ENCODE data around the gene FDCSP.
A peak's percentile ranks its signal among the peaks of the same experiment; 100 is the strongest.

FDCSP gene

DNA sequence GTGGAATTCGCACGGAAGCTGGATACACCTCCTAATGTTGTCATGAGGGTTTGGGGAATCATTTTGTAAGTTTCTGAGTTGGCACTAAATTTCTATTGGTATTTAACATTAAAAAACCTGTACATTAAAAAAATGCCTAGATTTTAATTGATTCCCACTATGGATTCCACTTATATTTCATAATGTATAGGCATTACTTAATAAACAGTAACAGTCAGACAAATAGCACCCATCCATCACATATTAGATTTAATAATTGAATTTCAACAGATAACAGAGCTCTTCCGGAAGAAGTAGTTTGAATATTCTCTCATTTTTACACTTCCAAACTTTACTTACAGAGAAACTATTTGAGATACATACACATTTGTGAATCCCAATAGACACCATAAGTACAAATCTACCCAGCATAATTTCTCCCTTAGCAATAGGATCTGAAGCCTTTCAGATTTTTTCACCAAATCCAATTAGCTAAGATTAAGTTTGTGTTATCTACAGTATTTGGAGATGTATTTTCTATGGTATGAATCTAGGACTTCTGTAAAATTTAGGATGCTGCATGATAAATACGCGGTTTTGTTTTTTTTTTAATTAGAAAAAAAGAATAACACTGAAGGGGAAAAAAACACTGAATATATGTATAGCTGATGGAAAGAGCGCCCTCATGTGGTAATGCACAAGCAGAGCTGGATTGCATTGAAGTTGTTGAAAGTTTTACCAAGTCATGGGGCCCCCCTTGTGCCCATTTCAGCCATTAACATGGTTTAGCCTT lies 42.6 kb upstream of the FDCSP start:
- Histone ChIP-seq H2AFZ (ENCODE audit: low read depth, low read length, severe bottlenecking) (no peak overlapping the region), H3K27me3 (ENCODE audit: low read length) (no peaks in the 10 kb centered on the region), H4K20me1 (ENCODE audit: low read depth, low read length) (no peaks in the 10 kb centered on the region), H3K9ac (ENCODE audit: low read length) (no peak overlapping the region), H3K4me3 (ENCODE audit: insufficient read depth, low read length, poor library complexity, severe bottlenecking) (no peak overlapping the region), H3F3A (ENCODE audit: insufficient read depth) (no peaks in the 10 kb centered on the region), H3K9me2 (replicated peaks; ENCODE audit: insufficient read depth, low read length) (no peaks in the 10 kb centered on the region), H3K4me2 (ENCODE audit: low read depth, low read length, poor library complexity, severe bottlenecking) (no peak overlapping the region), H3K36me3 (ENCODE audit: low read length) (no peaks in the 10 kb centered on the region), H3K79me2 (ENCODE audit: insufficient read depth, low read length) (no peaks in the 10 kb centered on the region), H3K9me3 (ENCODE audit: insufficient read depth, low read length) (no peaks in the 10 kb centered on the region), H3K27ac (ENCODE audit: low read depth, low read length) (no peak overlapping the region)
- no peak for TF ChIP-seq EZH2phosphoT487 (conservative IDR thresholded peaks at IDR 0.05; ENCODE audit: low read length)
- TF ChIP-seq, protein P1, sequence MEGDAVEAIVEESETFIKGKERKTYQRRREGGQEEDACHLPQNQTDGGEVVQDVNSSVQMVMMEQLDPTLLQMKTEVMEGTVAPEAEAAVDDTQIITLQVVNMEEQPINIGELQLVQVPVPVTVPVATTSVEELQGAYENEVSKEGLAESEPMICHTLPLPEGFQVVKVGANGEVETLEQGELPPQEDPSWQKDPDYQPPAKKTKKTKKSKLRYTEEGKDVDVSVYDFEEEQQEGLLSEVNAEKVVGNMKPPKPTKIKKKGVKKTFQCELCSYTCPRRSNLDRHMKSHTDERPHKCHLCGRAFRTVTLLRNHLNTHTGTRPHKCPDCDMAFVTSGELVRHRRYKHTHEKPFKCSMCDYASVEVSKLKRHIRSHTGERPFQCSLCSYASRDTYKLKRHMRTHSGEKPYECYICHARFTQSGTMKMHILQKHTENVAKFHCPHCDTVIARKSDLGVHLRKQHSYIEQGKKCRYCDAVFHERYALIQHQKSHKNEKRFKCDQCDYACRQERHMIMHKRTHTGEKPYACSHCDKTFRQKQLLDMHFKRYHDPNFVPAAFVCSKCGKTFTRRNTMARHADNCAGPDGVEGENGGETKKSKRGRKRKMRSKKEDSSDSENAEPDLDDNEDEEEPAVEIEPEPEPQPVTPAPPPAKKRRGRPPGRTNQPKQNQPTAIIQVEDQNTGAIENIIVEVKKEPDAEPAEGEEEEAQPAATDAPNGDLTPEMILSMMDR (IDR thresholded peaks at IDR 0.05; ENCODE audit: insufficient read depth, low read length, poor library complexity, severe bottlenecking): peak; percentile 58

DNA sequence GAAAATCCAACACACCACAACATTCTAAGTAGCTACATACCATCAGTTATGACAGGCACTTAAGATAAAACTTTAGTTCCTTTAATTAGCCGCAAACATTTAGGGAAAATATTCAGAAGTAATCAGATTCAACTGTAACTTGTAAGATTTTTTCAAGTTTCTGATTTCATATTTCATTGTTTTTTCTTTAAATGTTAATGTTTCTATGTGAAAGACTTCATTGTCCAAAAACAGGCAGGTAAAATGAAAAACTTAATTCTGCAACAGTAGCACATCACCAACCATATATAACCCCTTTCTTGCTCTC lies 42.0 kb upstream of the FDCSP start:
- H3F3A ChIP-seq (ENCODE audit: insufficient read depth): no peaks in the 10 kb centered on the region

DNA sequence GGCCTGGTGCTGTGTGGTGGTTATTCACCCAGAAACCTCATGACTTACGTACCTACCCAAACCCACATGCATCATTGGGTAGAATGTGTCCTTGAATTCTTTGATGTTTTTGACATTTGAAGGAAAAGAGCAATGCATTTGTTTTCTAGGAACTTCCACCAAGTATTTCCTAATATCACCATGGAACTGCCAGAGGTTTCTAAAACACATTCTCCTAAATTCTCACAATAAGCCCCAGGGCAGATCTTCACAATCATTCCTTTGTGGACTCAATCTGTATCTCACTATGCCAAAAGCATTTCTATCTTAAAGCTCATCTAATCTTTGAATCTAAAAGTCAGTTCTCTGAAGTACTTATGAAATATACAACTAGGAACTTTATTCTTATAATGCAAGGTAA lies 38.7 kb upstream of the FDCSP start:
- no peak overlapping the region for H3K4me3 ChIP-seq (ENCODE audit: insufficient read depth, low read length, poor library complexity, severe bottlenecking)
- no peaks in the 10 kb centered on the region for H3K36me3 ChIP-seq (ENCODE audit: low read length)
- H3K27ac ChIP-seq (ENCODE audit: low read depth, low read length): no peak overlapping the region
- H3K4me2 ChIP-seq (ENCODE audit: low read depth, low read length, poor library complexity, severe bottlenecking): no peak overlapping the region
- H3K79me2 ChIP-seq (ENCODE audit: insufficient read depth, low read length): no peaks in the 10 kb centered on the region
- no peaks in the 10 kb centered on the region for H3K9me3 ChIP-seq (ENCODE audit: insufficient read depth, low read length)
- H2AFZ ChIP-seq (ENCODE audit: low read depth, low read length, severe bottlenecking): no peak overlapping the region
- TF ChIP-seq, protein P1 (IDR thresholded peaks at IDR 0.05; ENCODE audit: insufficient read depth, low read length, poor library complexity, severe bottlenecking): no peak
- TF ChIP-seq EZH2phosphoT487 (conservative IDR thresholded peaks at IDR 0.05; ENCODE audit: low read length): no peak
- no peaks in the 10 kb centered on the region for H4K20me1 ChIP-seq (ENCODE audit: low read depth, low read length)
- no peaks in the 10 kb centered on the region for H3F3A ChIP-seq (ENCODE audit: insufficient read depth)
- H3K27me3 ChIP-seq (ENCODE audit: low read length): no peaks in the 10 kb centered on the region
- H3K9me2 ChIP-seq (replicated peaks; ENCODE audit: insufficient read depth, low read length): no peaks in the 10 kb centered on the region
- H3K9ac ChIP-seq (ENCODE audit: low read length): no peak overlapping the region

More for the DNA sequence above, 42.0 kb upstream of the FDCSP start:
- Histone ChIP-seq H3K4me3 (ENCODE audit: insufficient read depth, low read length, poor library complexity, severe bottlenecking) (no peak overlapping the region), H4K20me1 (ENCODE audit: low read depth, low read length) (no peaks in the 10 kb centered on the region), H3K36me3 (ENCODE audit: low read length) (no peaks in the 10 kb centered on the region), H3K9ac (ENCODE audit: low read length) (no peak overlapping the region), H3K9me2 (replicated peaks; ENCODE audit: insufficient read depth, low read length) (no peaks in the 10 kb centered on the region), H3K27ac (ENCODE audit: low read depth, low read length) (no peak overlapping the region), H2AFZ (ENCODE audit: low read depth, low read length, severe bottlenecking) (no peak overlapping the region), H3K27me3 (ENCODE audit: low read length) (no peaks in the 10 kb centered on the region), H3K79me2 (ENCODE audit: insufficient read depth, low read length) (no peaks in the 10 kb centered on the region), H3K4me2 (ENCODE audit: low read depth, low read length, poor library complexity, severe bottlenecking) (no peak overlapping the region), H3K9me3 (ENCODE audit: insufficient read depth, low read length) (no peaks in the 10 kb centered on the region)
- TF ChIP-seq, protein P1 (IDR thresholded peaks at IDR 0.05; ENCODE audit: insufficient read depth, low read length, poor library complexity, severe bottlenecking): no peak
- TF ChIP-seq EZH2phosphoT487 (conservative IDR thresholded peaks at IDR 0.05; ENCODE audit: low read length): no peak
